H9 (cell line): ENCODE measurements around the gene CAB39. TPM values are rescaled to one million over a fixed set of nuclear protein-coding genes. Genes with fewer than 3 reads are reported as not detected.

ENCODE experiments used
- DNase-seq: peaks from one replicate; pipeline ENCODE4 v3.0.0-alpha.2; 2017
- H2AFZ ChIP-seq: one replicate; pipeline ENCODE4 v1.6.1; 2013; ENCODE audit warnings: mild to moderate bottlenecking, low read length, control low read depth, moderate library complexity
- H2AK5ac ChIP-seq: 2 replicates; pipeline ENCODE4 v1.6.1; 2013; ENCODE audit warnings: low read length, control low read depth, mixed read lengths; ENCODE audit not compliant: insufficient read length
- H2BK120ac ChIP-seq: one replicate; pipeline ENCODE4 v1.6.1; 2013; ENCODE audit warnings: low read depth, mild to moderate bottlenecking, low read length, control low read depth, inconsistent platforms; ENCODE audit not compliant: poor library complexity, severe bottlenecking
- H2BK12ac ChIP-seq: 2 replicates; pipeline ENCODE4 v1.6.1; 2013; ENCODE audit warnings: low read length, control low read depth, mixed read lengths, low read depth; ENCODE audit not compliant: insufficient read length
- H2BK15ac ChIP-seq: 2 replicates; pipeline ENCODE4 v1.6.1; 2013; ENCODE audit warnings: low read depth, low read length, control low read depth
- H2BK20ac ChIP-seq: one replicate; pipeline ENCODE4 v1.6.1; 2013; ENCODE audit warnings: low read depth, mild to moderate bottlenecking, low read length, control low read depth, inconsistent platforms; ENCODE audit not compliant: poor library complexity, severe bottlenecking
- H2BK5ac ChIP-seq: 2 replicates; pipeline ENCODE4 v1.6.1; 2013; ENCODE audit warnings: low read length, control low read depth, mixed read lengths; ENCODE audit not compliant: insufficient read length
- H3K14ac ChIP-seq: 2 replicates; pipeline ENCODE4 v1.6.1; 2013; ENCODE audit warnings: low read length, control low read depth; ENCODE audit not compliant: insufficient read depth
- H3K18ac ChIP-seq: 2 replicates; pipeline ENCODE4 v1.6.1; 2013; ENCODE audit warnings: low read depth, mild to moderate bottlenecking, mixed read lengths, low read length, control low read depth; ENCODE audit not compliant: insufficient read length
- H3K23ac ChIP-seq: 2 replicates; pipeline ENCODE4 v1.6.1; 2013; ENCODE audit warnings: low read length, control low read depth, mixed read lengths, low read depth; ENCODE audit not compliant: insufficient read length
- H3K23me2 ChIP-seq: 2 replicates; pipeline ENCODE4 v1.6.1; 2013; ENCODE audit warnings: low read depth, mild to moderate bottlenecking, mixed read lengths, low read length, control low read depth; ENCODE audit not compliant: insufficient read length, poor library complexity, severe bottlenecking
- H3K27ac ChIP-seq: 2 replicates; pipeline ENCODE4 v1.5.1; 2013; ENCODE audit warnings: low read length, control low read depth, mixed read lengths, low read depth; ENCODE audit not compliant: insufficient read length
- H3K27me3 ChIP-seq: 2 replicates; pipeline ENCODE4 v1.6.1; 2013; ENCODE audit warnings: low read length, control low read depth, inconsistent platforms; ENCODE audit not compliant: insufficient read depth
- H3K4ac ChIP-seq: 2 replicates; pipeline ENCODE4 v1.6.1; 2013; ENCODE audit warnings: low read depth, mild to moderate bottlenecking, control low read depth, inconsistent platforms, low read length, moderate library complexity
- H3K4me1 ChIP-seq: 2 replicates; pipeline ENCODE4 v1.6.1; 2013; ENCODE audit warnings: low read length, control low read depth, inconsistent platforms; ENCODE audit not compliant: insufficient read depth
- H3K4me2 ChIP-seq: 2 replicates; pipeline ENCODE4 v1.6.1; 2013; ENCODE audit warnings: low read length, control low read depth, mixed read lengths; ENCODE audit not compliant: insufficient read length, insufficient read depth
- H3K56ac ChIP-seq: 2 replicates; pipeline ENCODE4 v1.6.1; 2013; ENCODE audit warnings: low read depth, mild to moderate bottlenecking, mixed read lengths, low read length, control low read depth; ENCODE audit not compliant: insufficient read length
- H3K79me1 ChIP-seq: 2 replicates; pipeline ENCODE4 v1.6.1; 2013; ENCODE audit warnings: low read depth, mild to moderate bottlenecking, moderate library complexity, low read length, control low read depth, inconsistent platforms; ENCODE audit not compliant: insufficient read depth, poor library complexity, severe bottlenecking
- H3K79me2 ChIP-seq: 2 replicates; pipeline ENCODE4 v1.6.1; 2013; ENCODE audit warnings: low read length, control low read depth, inconsistent platforms; ENCODE audit not compliant: insufficient read depth
- H3K9ac ChIP-seq: 2 replicates; pipeline ENCODE4 v1.6.1; 2013; ENCODE audit warnings: low read length, control low read depth, mixed read lengths; ENCODE audit not compliant: insufficient read length; ENCODE audit errors: extremely low read depth
- H3K9me3 ChIP-seq: one replicate; pipeline ENCODE4 v1.6.1; 2013; ENCODE audit warnings: low read depth, low read length, inconsistent platforms; ENCODE audit not compliant: control insufficient read depth
- H3T11ph ChIP-seq: one replicate; pipeline ENCODE4 v1.6.1; 2013; ENCODE audit warnings: mild to moderate bottlenecking, low read length, control low read depth, inconsistent platforms
- H4K20me1 ChIP-seq: one replicate; pipeline ENCODE4 v1.6.1; 2013; ENCODE audit not compliant: control insufficient read depth, insufficient read length, insufficient read depth
- H4K5ac ChIP-seq: 2 replicates; pipeline ENCODE4 v1.6.1; 2013; ENCODE audit warnings: low read depth, mild to moderate bottlenecking, mixed read lengths, low read length, control low read depth; ENCODE audit not compliant: insufficient read length
- H4K8ac ChIP-seq: replicated peaks from 2 replicates; pipeline ENCODE4 v1.6.1; 2013; ENCODE audit warnings: low read length, control low read depth, mixed read lengths, low read depth; ENCODE audit not compliant: insufficient read length
- H4K91ac ChIP-seq: 2 replicates; pipeline ENCODE4 v1.6.1; 2013; ENCODE audit warnings: low read depth, mild to moderate bottlenecking, moderate library complexity, mixed read lengths, low read length, control low read depth; ENCODE audit not compliant: insufficient read length
- H3K27ac Mint-ChIP-seq, 3 experiments: 2 replicates in 2 of 3; 3 replicates in 1 of 3; pipeline ENCODE4 v1.8.0; 2020 to 2021; ENCODE audit warnings: mixed read lengths in 3 of 3, mild to moderate bottlenecking in 1 of 3, moderate library complexity in 1 of 3
- H3K27me3 Mint-ChIP-seq: 2 replicates; pipeline ENCODE4 v1.8.0; 2021; ENCODE audit warnings: low read depth, mild to moderate bottlenecking, moderate library complexity, mixed read lengths
- H3K36me3 Mint-ChIP-seq, 3 experiments: 2 replicates in 2 of 3; 3 replicates in 1 of 3; pipeline ENCODE4 v1.8.0; 2020 to 2021; ENCODE audit warnings: low read depth in 3 of 3, mixed read lengths in 3 of 3; ENCODE audit not compliant: insufficient read depth in 1 of 3
- H3K4me1 Mint-ChIP-seq, 2 experiments: 2 replicates each; pipeline ENCODE4 v1.8.0; 2020; ENCODE audit warnings: mixed read lengths in 2 of 2
- H3K4me3 Mint-ChIP-seq, 2 experiments: 2 replicates in 1 of 2; 3 replicates in 1 of 2; pipeline ENCODE4 v1.8.0; 2020 to 2021; ENCODE audit warnings: mild to moderate bottlenecking in 2 of 2, mixed read lengths in 2 of 2, moderate library complexity in 1 of 2
- H3K9me3 Mint-ChIP-seq, 2 experiments: 2 replicates in 1 of 2; 3 replicates in 1 of 2; pipeline ENCODE4 v1.8.0; 2020; ENCODE audit warnings: mild to moderate bottlenecking in 2 of 2, mixed read lengths in 2 of 2, moderate library complexity in 1 of 2
- CTCF ChIP-seq: fragments of 200-600 bp; sonication (generic); conservative IDR thresholded peaks from 3 replicates; pipeline ENCODE4 v1.8.0; 2021; ENCODE audit warnings: antibody characterized with exemption, mild to moderate bottlenecking
- WGBS: extraction: QIAGEN DNeasy Blood & Tissue Kit; methylation state at CpG from one replicate; pipeline ENCODE4 v1.1.7; 2013; ENCODE audit warnings: missing lambda C conversion rate, low lambda C conversion rate, mixed read lengths; ENCODE audit not compliant: insufficient read length; ENCODE audit errors: extremely low coverage; 5-methylcytosine and 5-hydroxymethylcytosine counted together
- total RNA-seq: library from RNA; stranded (reverse); gene quantifications from 2 replicates; pipeline ENCODE4 v1.2.1, GENCODE V29; 2021

CAB39 gene
- total RNA-seq, 1 experiment from 2014 or later: 42.7 TPM

DNA sequence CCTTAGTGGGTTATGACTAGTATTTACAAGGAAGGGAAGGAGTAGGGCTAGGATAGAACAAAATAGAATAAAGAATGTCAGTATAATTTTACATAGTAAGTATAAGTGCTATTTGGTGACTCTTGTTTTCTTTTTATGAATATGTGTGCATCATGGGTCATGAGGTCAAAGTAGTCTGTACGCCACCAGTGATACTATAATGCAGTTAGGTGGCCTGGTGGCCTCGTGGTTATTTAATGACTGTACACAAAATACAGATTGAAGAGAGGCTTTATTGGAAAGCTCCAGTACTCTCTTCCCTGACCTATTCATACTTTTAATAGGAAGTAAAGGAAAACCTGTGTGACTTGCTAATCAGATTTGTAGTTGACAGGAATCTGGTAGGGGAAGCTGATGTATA is 27.3 kb downstream of the CAB39 start:
- Histone ChIP-seq H2AFZ (no peak overlapping the region), H2BK5ac (no peak overlapping the region), H4K8ac (no peak overlapping the region), H3K79me1 (peaks cover 6% of the 10 kb centered on the region), H3K4me1 (no peaks in the 10 kb centered on the region), H2BK12ac (no peak overlapping the region), H3K27ac (no peak overlapping the region), H3T11ph (no peak overlapping the region), H3K4ac (no peak overlapping the region), H2AK5ac (no peak overlapping the region), H3K18ac (no peak overlapping the region), H3K79me2 (peaks cover 3% of the 10 kb centered on the region; the same call in 1 of the 2 replicates), H4K91ac (no peak overlapping the region), H3K27me3 (no peaks in the 10 kb centered on the region), H3K56ac (no peak overlapping the region), H3K9me3 (no peaks in the 10 kb centered on the region), H3K23me2 (no peaks in the 10 kb centered on the region), H2BK120ac (no peak overlapping the region), H3K23ac (no peak overlapping the region), H3K9ac (no peak overlapping the region), H4K20me1 (no peaks in the 10 kb centered on the region), H3K4me2 (no peak overlapping the region), H4K5ac (no peak overlapping the region), H3K14ac (no peak overlapping the region), H2BK20ac (no peak overlapping the region), H2BK15ac (no peak overlapping the region)
- no CpG with 5 or more reads among the region's 2 CpGs for WGBS
- no peak for DNase-seq
- TF ChIP-seq CTCF: no peak
- Mint-ChIP-seq H3K9me3 (no peaks in the 10 kb centered on the region), H3K4me1 (peaks cover 3 to 9% of the 10 kb centered on the region in 2 experiments; a peak in 3 of 4 replicates), H3K4me3 (no peak overlapping the region), H3K27ac (no peak overlapping the region), H3K27me3 (no peaks in the 10 kb centered on the region), H3K36me3 (peaks cover 0 to 6% (median 0%) of the 10 kb centered on the region in 3 experiments; a peak in 2 of 7 replicates)
